SKM-1 treated with dmso at 0.1 percent for 144 hours (cell line): Measurements from ENCODE around the gene PPFIA4.

ENCODE experiments used
- DNase-seq: peaks from one replicate; lab custom pipeline; 2025; ENCODE audit not compliant: unreplicated experiment; lab: John Stamatoyannopoulos, UW

The PPFIA4 gene

DNA sequence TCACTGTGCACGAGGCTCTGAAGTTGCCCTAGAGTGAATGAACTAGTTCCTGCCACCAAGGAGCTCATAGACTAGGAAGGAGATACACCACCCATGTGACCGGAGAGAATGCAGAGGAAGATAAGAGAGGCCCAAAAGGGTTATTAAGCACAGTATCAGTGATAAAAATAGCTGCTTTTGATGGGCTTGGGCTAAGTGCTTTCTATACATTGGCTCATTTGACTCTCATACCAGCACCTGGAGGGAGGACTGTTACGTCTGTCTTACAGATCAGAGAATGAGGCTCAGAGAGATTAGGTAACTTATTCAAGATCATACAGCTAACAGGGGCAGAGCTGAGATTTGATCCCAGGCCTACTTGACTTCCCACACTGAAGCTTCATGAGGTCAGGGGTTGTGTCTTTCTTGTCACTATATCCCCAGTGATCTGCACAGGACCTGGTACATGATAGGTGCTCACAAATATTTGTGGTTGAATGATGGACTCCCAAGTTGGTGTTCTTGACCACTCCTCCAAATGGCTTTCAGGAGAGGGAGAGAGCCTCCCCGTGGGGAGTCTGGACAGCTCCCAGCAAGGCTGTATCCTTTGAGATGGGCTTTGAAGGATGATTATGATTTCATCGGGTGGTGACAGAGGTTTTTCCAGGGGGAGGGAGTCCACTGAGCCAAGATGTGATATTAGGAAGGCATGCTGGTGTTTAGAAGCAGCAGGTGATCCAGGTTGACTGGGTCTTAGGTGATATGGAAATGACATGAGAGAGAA lies 14.4 kb downstream of the PPFIA4 start:
- no peak for DNase-seq

- DNase-seq, result no peak
These were observed 15.2 kb downstream of the PPFIA4 start for GRCh38 chr1:203041351-203041932.

DNA sequence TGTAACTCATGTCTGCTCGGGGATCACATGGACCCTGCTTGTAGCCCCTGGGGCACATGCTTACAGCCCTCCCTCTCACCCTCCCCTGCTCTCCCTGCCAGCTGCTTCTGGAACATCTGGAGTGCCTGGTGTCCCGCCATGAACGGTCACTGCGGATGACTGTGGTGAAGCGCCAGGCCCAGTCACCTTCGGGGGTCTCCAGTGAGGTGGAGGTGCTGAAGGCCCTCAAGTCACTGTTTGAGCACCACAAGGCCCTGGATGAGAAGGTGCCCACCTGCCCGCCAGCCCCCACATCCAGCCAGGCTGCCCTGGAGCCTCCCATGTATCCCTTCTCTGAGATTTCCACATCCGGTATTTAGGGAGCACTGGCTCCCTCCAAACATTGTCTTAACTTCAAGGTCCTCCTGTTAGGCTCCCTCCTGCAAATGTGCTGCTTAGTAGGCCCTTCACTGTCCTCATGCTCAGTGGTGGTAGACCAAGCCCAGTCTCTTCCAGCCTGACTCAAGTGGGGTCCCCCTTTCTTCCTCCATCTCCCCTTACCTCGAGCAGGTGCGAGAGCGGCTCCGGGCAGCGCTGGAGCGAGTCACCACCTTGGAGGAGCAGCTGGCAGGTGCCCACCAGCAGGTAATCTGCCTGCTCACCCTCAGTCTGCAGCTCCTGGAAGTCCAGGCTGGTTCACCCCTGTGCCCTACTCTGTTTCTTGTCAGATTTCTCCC lies 17.7 kb downstream of the PPFIA4 start:
- DNase-seq, result no peak

GRCh38 chr1:203044546-203045250 lies 18.4 kb downstream of the PPFIA4 start:
- DNase-seq, result no peak

DNA sequence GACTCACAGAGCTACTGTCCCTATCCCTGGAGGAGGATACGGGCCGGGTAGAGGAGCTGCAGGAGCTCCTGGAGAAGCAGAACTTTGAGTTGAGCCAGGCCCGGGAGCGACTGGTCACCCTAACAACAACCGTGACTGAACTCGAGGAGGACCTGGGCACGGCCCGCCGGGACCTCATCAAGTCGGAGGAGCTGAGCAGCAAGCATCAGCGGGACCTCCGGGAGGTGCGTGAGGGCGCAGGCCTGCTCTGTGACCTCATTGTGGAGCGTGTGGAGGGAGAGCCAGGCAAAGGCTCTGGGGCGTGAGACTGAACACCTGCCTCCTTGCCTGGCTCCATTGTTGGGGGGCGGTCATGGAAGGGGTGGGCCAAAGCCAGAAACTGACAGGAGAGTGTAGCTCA lies 19.0 kb downstream of the PPFIA4 start:
- DNase-seq, result no peak

- DNase-seq, result no peak
These were observed 19.7 kb downstream of the PPFIA4 start for GRCh38 chr1:203045821-203046594.

GRCh38 chr1:203046984-203047630 lies 20.8 kb downstream of the PPFIA4 start:
- DNase-seq, result no peak

DNA sequence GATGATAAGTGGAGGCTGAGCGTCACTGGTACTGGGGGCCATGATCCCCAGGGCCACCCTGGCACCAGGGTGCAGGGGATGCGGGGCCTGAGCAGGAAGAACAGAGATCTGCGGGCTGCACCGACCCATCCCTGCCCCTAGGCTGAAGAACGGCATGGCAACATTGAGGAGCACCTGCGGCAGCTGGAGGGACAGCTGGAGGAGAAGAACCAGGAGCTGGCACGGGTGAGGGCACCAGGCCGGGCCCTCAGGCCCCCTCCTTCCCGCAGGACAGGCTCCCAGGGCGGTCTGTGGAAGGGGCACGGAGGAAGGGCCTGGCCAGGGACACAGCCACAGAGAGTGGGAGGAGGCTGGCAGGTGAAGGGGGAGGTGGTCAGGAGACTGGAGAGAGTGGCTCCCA lies 21.8 kb downstream of the PPFIA4 start:
- DNase-seq, result no peak

DNA sequence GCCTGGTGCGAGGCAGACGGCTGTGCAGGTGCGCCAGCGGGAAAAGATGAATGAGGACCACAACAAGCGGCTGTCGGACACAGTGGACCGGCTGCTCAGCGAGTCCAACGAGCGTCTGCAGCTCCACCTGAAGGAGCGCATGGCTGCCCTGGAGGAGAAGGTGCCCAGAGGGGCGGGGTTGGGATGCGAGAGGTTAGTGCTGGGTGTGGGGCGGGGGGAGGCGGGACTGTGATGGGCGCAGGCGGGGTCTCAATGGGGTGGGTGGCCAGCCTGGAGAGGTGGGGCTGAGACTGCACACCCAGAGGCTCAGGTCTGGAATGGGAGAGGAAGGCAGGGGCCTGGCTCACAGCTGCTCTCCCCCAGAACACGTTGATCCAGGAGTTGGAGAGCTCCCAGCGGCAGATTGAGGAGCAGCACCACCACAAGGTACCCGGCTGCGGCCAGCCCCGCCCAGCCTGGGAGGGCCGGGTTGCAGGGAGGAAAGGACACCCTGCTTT lies 22.3 kb downstream of the PPFIA4 start:
- no peak for DNase-seq

DNA sequence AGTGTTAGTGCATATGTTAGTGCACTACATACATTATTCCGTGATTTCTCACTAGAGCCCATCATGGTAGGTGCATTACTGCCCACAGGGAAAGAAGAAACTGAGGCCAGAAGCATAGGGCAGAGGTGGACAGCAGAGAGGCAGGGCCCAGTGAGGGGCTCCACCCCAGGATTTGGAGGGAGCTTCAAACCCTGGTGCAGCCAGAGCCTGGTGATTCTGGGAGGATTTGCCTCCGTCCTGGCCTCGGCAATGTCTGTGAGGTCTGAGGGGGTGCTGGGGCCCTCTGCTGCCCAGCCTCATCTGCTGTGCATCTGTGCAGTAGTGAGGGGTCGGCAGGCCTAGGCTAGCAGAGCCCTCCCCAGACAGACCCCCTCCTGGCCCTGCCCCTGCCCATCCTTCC lies 22.8 kb downstream of the PPFIA4 start:
- DNase-seq, result no peak

- no peak for DNase-seq
These were observed 23.4 kb downstream of the PPFIA4 start for GRCh38 chr1:203049576-203050180.

- DNase-seq, result no peak
These were observed 24.5 kb downstream of the PPFIA4 start for GRCh38 chr1:203050826-203051225.

DNA sequence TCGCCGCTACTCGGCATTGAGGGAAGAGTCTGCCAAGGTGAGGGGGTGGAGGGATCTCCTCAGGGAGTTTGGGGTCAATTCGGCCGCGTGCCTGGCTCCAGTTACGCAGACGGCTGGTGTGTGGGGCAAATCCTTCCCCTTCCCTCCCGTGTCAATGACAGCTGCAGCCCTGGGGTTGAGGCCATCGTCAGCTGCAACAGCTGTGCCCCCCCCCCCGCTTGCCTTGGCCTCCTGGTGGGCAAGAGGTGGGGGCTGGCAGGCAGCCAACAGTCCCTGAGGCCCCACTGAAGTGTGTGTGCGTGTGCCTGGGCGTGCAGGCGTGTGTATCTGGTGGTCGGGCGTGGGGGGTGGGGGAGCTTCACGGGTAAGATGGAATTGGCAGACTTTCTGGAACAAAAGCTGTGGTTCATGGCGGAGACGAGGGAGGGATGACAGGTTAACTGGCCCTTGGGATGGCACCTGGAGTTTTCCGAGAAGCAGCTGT lies 25.6 kb downstream of the PPFIA4 start:
- no peak for DNase-seq

DNA sequence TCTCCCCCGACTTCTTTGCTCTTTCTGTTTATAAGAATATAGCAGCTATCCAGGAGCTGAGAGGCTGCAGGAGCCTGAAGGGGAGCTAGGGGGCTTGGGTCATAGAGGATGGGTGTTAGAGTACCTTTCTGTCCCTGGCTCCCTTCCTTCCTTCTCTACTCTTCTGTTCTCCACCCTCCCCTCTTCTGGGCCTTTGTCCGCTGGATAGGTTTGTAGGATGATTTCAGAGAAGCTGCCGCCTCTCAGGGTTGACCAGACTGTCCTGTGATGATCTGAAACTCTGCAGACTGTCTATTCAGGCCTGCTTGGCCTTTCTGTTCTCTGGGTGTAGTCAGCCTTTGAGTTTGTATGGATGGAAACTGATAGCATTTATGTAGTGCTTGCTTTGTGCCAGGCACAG lies 26.3 kb downstream of the PPFIA4 start:
- DNase-seq, result no peak

GRCh38 chr1:203054184-203054583 lies 27.9 kb downstream of the PPFIA4 start:
- DNase-seq, result no peak

DNA sequence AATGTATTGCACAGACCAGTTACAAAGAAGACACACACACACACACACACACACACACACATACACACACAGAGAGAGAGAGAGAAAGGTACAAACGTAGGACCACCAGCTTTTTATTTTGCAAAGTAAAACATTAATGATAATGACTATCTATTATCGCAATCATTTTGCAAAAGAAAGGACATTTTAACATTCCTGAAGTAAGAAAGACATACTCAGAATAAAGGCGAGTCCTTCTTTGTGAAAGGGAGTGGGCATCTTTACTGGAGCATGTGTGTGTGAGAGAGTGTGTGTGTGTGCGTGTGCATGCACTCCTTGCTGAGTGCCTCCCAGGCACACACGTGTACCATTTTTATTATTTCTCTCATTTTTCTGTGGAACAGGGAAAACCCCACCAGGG lies 28.4 kb downstream of the PPFIA4 start:
- DNase-seq, result no peak

DNA sequence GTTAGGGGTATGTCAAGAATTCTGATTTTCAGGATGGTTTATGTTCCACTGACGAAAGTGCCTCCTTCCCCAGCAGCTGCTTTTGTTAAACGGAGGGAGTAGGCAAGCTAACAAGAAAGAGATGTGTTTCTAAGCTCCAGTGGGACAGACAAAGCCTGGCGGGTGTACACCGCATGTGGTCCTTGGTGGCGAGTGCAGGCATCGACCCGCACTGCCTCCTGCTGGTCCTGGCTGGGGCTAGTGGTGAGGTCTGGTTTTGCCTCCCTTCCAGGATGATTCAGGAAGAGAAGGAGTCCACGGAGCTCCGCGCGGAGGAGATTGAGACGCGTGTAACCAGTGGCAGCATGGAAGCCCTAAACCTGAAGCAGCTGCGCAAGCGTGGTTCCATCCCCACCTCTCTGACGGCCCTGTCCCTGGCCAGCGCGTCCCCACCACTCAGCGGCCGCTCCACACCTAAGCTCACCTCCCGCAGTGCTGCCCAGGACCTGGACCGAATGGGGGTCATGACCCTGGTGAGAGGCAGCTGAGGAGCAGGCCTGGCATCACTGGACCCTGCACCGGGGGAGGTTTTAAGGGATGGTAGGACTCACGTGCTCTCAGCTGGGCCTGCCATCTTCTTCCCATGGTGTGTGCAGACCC lies 29.0 kb downstream of the PPFIA4 start:
- no peak for DNase-seq

- peak; percentile 27 for DNase-seq
These were observed 29.7 kb downstream of the PPFIA4 start for GRCh38 chr1:203056012-203056411.

- no peak for DNase-seq
These were observed 30.2 kb downstream of the PPFIA4 start for GRCh38 chr1:203056516-203056915.
